ENCODE measurements around the gene MMP2. TPM values are rescaled to one million over a fixed set of nuclear protein-coding genes. Genes with fewer than 3 reads are reported as not detected.

MMP2 gene
- total RNA-seq = 10.5 and 16.3 TPM in 2 replicates

DNA sequence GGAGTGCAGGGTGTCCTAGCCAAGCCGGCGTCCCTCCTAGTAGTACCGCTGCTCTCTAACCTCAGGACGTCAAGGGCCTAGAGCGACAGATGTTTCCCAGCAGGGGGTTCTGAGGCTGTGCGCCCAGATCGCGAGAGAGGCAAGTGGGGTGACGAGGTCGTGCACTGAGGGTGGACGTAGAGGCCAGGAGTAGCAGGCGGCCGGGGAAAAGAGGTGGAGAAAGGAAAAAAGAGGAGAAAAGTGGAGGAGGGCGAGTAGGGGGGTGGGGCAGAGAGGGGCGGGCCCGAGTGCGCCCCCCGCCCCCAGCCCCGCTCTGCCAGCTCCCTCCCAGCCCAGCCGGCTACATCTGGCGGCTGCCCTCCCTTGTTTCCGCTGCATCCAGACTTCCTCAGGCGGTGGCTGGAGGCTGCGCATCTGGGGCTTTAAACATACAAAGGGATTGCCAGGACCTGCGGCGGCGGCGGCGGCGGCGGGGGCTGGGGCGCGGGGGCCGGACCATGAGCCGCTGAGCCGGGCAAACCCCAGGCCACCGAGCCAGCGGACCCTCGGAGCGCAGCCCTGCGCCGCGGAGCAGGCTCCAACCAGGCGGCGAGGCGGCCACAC, at the start of gene MMP2:
MMP2 (plus strand) TSS at position 372 of the 603 bp plus-strand sequence. CDS start 282 bp downstream, outside the sequence.
- peak in 1 of 2 donors; percentile 64 for DNase-seq (ENCODE audit: low read depth in 2 of 2)

DNA sequence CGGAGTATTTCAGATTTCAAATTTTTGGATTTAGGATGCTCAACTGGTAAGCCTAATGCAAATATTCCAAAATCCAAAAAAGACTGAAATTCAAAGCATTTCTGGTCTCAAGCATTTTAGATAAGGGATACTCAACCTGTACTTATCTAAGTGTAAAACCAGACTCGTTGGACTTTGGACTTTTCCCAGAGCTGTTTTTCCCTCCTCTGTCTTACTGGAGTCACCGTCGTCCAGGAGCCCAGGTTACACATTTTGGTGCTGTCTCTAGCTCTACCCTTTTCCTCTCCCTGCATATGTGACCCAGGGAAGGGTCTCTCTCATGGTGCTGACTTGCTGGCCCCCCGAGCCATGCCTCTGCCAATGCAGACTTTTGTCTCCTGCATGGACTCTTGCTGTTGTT, 46.0 kb upstream of the MMP2 start:
- DNase-seq (ENCODE audit: low read depth in 2 of 2) = no peak

DNA sequence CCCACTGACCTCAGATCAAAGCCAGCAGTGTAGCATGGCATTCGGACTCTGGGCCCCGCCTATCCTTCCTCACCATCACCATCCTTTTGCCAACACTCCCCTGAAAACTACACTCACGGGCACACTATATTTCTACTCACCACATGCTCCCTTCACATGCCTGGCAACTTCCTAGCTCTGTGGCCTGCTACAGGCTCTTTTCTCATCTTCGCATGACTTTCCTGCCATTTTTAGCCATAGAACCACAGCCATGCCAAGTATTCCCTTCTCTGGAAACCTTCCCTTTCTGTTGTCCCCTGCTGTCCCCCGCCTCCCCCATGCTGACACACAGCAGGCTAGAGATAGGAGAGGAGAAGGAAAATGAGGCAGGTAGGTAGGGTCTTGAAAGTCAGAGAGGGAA, 45.5 kb upstream of the MMP2 start:
- DNase-seq (ENCODE audit: low read depth in 2 of 2) = no peak

DNA sequence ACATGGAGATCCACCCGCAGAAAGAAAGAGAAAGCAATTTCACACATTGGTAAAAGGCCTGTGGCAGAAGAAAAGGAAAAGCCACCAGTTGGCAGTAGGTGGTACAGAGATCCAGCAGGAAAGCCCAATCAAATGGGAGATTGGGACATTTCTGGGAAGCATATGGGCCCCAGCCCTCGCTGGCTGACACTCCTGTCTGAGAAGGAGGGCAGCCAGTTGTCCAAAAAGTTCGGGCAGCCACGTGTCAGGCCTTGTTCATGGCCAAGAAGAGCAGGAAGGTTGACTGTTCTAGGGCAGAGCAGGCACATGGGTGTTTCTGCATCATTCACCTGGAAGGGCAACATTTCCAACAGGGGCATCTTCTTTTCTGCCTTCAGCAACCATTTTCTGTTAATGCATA, 45.0 kb upstream of the MMP2 start:
- no peak for DNase-seq (ENCODE audit: low read depth in 2 of 2)

DNA sequence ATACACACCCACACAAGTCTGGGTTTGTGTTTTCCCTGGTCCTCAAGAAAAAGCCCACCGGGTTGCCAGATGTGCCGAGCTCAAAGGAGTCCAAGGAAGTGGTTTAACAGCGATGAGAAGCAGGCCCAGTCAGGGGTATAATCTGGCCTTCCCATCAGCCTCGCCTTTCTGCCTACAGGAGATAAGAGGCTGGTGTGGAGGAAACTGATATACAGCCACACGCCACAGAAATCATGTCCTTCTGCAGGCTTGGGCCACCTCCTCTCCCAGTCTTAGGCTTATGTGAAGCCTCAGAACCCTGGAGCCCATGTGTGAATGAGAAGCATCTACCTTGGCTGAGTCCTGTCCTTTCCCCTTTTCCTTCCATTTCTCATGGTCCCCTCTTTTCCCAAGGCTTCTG, 43.6 kb upstream of the MMP2 start:
- no peak for DNase-seq (ENCODE audit: low read depth in 2 of 2)

DNA sequence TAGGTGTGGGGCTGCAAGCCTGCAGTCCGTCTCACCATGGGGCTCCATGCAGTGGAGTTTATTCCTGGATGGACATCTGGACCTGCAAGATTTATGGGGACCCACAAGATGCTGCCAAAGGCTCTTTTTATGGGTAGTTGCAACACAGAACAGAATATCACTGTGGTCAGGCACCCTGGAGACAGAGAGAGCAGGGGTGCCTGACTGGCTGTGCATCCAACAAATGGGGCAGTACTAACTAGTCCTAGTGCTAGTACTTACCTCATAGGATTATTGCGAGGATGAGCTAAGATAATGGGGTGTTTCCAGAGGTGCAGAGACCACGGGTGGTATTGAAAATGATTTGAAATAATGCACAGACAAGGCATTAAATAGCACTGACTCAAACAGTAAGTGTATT, 42.4 kb upstream of the MMP2 start:
- DNase-seq (ENCODE audit: low read depth in 2 of 2) = no peak

DNA sequence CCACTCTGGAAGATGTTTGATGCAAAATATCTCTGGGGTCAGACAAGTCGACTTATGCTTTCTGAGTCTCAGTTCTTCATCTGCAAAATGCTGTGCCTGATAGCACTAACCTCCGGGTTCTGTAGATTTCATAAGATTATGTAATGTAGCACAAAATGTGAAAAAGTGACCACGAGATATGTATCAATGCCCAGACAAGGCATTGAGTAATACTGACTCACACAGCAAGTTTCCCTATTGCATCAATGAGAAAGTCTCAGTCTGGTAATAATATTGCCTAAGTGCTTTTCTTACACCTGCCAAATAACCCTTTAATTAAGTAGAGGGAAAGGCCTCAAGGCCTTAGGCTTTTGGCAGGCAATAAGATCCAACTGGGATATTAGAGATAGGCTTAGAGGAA, 41.4 kb upstream of the MMP2 start:
- DNase-seq (ENCODE audit: low read depth in 2 of 2) = no peak

DNA sequence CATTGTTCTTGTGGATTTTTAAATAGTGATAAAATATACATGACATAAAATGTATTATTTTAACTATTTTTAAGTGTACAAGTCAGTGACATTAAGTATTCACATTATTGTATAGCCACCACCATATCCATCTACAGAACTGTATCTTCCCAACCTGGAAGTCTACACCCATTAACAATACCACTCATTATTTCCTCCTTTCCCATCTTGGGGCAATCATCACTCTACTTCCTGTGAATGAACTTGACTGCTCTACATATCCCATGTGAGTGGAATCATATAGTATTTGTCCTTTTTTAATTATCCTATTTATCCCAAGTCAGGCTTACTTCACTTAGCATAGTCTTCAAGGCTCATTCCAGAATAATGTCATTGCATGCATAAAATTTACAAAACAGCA, 40.7 kb upstream of the MMP2 start:
- no peak for DNase-seq (ENCODE audit: low read depth in 2 of 2)

DNA sequence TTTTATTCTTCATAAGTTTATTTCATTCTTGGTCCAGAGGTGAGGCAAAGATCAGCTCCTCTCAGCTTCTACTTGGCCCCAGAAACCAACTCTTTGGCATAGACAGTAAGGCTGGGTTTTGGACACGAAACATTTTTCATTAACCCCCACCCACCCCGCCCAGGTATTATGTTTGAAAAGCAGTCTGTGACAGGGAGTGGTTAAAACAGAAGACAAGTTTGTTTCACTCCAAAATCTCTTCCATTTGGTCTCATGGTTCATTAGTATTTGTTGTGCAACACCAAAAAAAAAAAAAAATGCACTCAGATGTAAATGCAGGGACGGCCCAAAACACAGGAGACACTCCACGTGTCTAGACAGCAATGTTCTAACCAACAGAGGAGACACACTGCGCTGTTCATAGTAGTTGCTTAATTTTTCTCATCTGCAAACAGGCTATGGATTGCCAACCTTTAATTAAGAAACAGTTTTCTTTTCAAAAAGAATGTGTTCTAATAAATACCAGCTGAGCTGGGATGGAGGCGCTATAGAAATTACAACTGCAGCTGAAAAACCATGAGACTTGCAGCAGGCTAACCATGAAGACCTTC, 39.8 kb upstream of the MMP2 start:
- DNase-seq (ENCODE audit: low read depth in 2 of 2) = no peak

DNA sequence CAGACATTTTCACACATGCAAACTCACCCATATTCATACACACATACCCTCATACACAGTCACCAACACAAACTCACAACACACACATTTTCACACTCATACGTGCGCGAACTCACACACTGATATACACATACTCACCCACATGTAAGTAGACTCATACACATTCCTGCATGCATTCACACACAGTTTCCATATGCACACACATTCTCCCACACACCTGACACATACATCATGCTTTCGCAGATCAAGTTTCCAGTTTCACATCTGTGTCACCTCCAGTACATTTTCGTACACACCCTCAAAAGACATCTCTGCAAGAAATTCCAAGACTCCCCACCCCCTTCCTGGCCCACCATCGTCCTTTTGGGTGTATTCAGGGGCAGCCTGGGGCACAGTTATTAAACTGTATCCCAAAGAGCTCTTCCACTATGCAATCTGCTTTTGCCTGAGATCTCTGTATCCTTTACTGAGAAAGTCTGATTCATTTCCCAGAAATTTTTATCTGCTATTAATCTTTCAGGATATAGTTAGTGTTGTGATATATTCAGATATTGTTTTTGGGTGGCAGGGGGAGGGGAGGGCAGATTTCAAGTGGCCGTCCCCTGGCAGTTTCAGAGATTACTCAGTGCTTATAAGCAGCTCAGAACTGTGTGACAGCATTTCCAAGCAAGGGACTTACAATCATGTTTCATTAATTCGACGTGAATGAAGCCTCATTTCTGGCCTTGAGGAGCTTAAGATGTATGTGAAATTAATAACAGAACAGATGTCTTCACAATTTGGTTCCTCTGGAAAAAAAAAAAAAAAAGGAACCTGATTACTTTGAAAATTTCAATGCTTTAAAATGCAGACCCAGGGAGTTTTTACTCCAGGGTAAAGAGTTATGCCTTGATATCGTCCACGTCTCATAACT, 35.3 kb upstream of the MMP2 start:
- no peak for DNase-seq (ENCODE audit: low read depth in 2 of 2)

DNA sequence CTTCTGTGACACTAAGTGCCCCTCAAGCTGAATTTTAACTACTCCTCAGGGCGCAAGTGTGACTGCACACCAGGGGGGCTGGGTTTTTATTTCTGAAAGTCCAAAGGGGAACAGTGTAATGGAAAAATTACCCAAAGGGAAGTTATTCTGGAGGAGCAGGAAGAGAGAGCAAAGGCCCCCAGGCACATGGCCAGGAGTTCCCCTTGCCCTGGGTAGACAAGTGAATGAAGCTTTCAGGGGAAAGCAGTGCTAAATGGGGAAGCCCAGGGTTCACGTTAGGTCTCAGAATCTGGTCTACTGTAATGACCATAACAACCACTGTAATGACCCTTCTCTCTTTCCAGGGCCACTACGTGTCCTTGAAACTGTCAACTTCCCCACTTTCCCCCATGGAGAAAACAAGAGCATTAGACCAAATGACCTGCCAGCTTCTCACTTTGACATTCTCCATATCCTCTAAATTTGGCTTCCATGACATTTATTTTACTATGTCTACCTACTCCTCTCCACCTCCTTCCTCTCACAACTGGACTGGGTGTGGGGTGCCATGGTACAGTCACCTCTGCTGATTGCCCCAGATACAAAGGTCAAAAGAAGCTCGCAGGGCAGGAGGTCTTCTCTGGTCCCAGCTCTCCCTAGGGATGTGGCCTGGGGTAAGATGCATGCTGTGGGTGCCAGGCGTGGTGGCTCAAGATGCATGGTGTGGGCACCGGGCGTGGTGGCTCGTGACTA, 34.1 kb upstream of the MMP2 start:
- peak; percentile 2 to 12 for DNase-seq (ENCODE audit: low read depth in 2 of 2)

DNA sequence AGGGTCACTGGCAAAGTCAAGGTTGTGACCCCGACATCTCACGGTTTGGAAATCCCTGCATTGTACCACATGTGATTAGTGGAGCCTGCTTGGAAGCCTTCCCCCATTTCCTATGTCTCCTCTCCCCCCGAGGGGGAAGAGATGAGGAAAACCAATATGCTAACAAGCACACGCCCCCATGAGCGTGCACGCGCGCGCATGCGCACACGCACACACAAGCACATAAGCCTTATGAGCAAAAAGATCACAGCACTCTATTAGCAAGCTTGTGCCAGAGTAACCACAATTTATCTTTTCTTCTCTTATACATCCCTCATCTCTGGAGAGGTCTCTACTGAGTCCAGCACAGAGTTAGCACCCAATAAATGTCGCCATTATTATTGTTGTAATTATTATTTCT, 31.8 kb upstream of the MMP2 start:
- DNase-seq (ENCODE audit: low read depth in 2 of 2) = no peak

DNA sequence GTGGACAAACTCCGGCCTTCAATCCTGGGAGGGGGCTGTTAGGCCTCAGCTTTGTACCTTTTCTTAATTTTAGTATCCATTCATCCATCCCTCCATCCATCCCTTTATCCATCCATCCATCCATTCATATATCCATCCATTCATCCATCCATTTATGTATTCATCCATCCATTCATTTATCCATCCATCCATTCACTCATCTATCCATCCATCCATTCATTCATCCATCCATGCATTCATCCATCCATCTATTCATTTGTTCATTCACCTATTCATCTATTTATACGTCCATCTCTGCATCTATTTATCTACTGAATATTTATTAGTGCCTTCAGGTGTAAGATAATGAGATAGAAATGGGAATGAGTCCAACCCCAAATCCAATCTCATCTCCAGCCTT, 26.0 kb upstream of the MMP2 start:
- no peak for DNase-seq (ENCODE audit: low read depth in 2 of 2)

DNA sequence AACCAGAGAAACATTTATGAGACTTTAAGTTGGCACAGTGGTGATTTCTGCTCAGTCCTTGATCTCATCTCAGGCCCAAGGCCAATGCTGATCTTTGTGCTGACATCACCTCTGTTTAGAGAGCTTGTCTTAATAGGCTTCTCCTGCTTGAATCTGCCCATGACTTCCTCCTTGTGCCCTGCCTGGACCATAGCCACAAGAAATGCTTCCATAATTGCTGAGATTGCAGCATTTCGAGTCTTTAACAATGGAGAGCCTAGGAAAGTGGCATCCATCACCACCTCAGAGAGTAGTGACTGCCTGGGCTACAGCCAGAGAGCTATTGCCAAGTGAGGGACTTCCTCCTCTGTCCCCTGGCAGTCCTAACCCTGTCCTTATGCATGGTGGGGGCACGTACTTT, 25.1 kb upstream of the MMP2 start:
- no peak for DNase-seq (ENCODE audit: low read depth in 2 of 2)

DNA sequence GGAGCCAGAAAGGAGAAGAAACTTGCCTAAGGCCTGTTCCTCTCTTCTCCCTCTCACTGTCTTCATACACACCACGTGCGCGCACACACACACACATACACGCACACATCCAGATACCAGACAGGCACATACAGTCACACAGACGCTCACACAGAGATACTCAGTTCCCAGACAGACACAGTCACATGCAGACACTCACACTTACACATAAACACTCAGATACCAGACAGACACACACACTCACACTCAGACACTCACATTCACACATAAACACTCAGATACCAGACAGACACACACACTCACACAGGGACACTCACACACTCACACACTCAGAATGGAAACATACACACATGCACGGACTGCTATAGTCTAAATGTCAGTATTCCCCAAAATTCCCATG, 24.1 kb upstream of the MMP2 start:
- DNase-seq (ENCODE audit: low read depth in 2 of 2) = no peak

DNA sequence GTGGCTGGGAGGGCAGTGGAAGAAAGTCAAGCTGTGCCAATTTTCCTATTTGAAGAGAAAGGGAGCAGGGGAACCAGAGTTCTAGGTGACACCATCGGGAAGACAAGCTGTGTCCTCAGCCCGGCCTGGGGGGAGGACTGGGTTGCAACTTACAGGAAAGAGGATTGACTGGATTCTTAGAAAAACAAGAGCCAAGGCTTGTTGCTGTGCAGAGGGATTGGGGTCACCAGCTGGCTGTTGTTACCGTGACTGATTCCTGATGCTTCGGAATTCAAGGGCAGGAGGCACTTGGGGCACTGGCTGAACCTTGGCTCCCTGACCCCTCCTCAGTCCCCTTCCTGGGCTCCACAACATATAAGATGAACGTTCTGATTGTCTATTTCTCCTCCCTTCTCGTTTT, 16.8 kb upstream of the MMP2 start:
- no peak for DNase-seq (ENCODE audit: low read depth in 2 of 2)

DNA sequence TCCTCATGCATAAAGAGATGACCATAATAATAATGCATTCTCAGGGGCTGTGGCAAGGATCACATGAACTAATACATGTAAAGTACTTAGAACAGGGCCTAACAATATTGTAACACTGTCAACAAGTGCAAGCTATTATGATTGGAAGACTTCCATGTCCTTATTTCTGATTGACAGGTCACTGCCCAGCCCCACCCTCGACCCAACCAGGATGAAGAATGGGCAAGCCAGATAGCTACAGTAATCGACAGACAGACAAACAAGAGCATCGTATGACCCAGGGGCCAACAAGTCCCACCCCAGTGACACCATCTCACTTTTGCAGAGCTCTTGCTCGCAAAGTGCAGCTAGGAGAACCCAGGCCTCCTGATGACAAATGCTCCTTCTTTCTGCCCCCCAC, 14.6 kb upstream of the MMP2 start:
- no peak for DNase-seq (ENCODE audit: low read depth in 2 of 2)

DNA sequence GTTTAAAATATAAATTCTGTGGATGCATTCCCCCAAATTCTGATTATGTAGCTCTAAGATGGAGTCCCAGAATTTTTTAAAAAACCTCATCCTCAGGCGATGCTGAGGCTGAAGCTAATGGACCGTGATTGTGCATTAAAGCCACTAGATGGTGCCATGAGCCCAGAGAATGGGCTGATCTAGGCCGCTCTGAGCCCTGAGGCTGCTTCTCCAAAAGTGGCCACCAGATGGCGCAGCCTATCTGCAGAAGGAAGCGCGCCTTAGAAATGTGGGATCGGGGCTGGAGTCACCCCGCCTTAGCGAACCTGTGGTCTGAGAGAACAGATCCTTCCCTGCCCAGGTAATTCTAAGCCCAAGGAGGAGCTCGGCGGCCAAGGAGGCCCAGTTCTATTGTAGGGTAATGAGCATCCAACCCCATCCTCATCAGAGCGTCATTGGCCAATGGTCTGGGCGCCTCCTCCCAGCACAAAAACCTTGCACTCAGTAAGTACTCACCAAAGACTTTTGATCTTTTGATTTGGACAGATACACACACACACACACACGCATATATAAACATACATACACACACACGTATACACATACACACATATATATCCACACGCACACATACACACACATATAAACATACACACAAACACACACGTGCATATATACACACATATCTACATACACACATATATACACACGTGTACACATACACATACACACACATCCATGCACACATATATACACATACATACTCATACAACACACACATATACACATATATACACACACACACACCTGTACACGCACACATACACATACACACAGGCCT, 13.7 kb upstream of the MMP2 start:
- DNase-seq (ENCODE audit: low read depth in 2 of 2) = peak; percentile 62 to 83

DNA sequence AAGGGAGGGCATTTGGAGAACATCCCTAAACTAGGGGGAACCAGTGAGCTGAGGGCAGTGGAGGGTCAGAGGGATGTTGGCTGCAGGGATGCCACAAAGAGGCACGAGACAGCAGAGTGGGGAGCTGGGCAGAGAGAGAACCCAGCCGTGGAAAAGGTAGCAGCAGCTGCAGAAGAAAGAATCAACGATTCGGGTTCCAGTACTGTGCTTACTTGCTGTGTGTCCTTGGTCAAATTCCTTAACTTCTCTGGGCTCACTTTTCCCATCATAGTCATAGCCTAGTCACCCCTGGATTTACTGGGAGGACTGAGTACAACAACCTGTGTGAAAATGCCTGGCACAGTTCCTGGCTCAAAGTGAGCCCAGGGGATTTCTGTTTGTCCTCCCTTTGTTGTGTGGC, 12.8 kb upstream of the MMP2 start:
- DNase-seq (ENCODE audit: low read depth in 2 of 2) = no peak

DNA sequence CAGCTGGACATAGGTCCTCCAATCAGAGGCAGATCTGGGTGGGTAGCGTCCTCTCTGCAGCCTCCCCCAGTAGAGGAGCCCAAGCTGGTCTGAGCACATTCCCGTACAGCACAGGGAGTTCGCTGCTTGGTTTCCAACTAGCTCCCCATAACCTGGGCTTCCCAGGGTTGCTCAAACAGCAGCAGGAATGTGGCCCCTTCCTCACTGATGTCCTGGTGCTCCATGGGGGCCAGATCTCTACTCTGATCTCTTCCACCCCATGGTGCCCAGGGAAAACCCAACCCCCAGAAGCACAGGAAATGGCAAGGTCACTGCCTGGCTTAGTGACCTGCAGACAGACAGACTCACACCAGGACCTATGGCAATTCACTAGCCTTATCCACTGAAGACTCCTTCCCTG, 11.1 kb upstream of the MMP2 start:
- DNase-seq (ENCODE audit: low read depth in 2 of 2) = no peak

DNA sequence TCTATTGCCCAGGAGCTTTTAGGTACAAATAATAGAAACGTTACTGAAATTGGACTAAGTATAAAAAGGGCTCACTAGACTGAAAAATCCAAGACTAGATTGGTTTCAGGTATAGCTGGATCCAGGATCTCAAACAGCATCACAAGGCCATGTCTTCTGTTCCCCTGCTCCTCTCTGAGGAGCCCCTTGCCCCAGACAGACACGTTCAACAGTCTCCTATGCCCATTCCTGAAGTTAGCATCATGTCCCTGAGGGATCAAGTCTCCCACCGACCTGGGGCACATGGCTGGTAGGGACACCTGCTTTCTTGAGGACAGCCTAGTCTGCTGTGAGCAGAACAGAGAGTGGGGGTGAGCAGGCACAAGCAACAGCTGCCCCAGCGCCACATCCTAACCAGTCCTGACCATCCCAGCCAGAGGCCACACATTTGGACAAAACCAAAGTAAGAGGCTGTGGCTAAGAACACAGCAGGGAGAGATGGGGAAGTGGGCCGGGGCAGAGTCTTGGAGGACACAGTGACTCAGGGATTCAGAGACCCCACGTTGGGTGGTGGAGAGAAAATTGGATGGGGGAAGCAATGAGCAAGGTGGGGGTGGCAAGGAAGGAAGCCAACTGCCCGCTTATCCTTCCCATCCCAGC, 10.5 kb upstream of the MMP2 start:
- DNase-seq (ENCODE audit: low read depth in 2 of 2) = no peak

All from dermis microvascular lymphatic vessel endothelial cell (primary cell).